Small intestine (tissue), 4 donors: ENCODE results near the gene ZIC5. TPM values are rescaled to one million over a fixed set of nuclear protein-coding genes. Genes with fewer than 3 reads are reported as not detected.

ENCODE experiments used
- polyA plus RNA-seq, 4 donors: library from polyadenylated mRNA; stranded (reverse) in 3 of 4; unstranded in 1 of 4; fragments of 200-250 nt in 3 of 4; fragments of 120-200 nt in 1 of 4; gene quantifications; one replicate each; pipeline versions ENCODE4 v1.2.1 to v1.2.3, GENCODE V29; 2013
- donor health status: healthy with polysubstance abuse.
- donor health status: Bipolar disorder and iron deficiency.
- donor health status: healthy.

Gene ZIC5
- polyA plus RNA-seq, 4 donors, result 0.01 TPM; not detected in 3

Other genes starting within 250 kb of the ZIC5 start
- gene ZIC2, start 10.0 kb upstream of the ZIC5 start, polyA plus RNA-seq, result under 1 TPM in 1 of 4 donors, not detected in 3; 0.04 TPM
- 10 to 100 TPM in 3 of 4 donors, 1 to 10 TPM in 1; 3.0 to 24.7 (median 14.8) TPM for gene PCCA, start 117.3 kb upstream of the ZIC5 start, polyA plus RNA-seq